NCI-H2171 treated with DMSO at 0.1 percent for 48 hours (cell line): ENCODE results near the gene PIMREG.

Experiments
- DNase-seq: peaks from one replicate; lab custom pipeline; 2025; lab: John Stamatoyannopoulos, UW

Gene PIMREG

DNA sequence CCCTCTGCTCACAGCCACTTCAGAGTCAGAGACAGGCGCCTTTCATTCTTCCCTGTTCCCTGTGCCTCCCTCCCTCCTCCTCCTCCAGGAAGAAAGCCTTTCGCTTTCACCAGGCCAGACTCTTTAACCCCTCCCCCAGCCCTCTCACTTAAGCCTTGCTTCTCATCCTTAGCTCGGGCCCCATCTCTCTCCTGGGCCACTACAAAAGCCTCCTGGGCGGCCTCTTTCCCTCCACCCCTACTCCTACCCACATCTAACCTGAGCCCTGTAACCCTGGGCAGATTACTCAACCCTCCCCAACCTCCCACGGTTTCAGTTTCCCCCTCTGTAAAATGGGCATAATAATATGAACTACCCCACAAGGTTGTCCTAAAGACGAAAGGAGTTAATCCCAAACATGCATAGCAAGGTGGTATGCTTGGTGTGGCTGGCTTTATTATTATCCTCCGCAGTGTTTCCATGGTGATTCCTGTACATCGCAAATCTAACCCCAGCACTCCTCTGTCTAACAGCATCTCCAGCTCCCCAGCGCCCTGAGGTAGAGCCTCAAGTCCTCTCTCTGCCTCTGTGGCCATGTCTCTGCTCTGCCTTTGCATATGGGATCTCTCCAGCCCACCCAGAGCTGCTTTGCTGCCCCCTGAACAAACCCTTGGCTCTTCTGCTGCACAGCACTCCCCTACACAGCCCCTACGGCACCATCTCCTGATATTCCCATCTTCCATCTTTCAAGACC lies 17.7 kb downstream of the PIMREG start:
- DNase-seq = no peak

GRCh38 chr17:6462692-6463091 lies 18.4 kb downstream of the PIMREG start:
- no peak for DNase-seq

- DNase-seq = no peak
Observed at GRCh38 chr17:6463616-6464445, 19.6 kb downstream of the PIMREG start.

- no peak for DNase-seq
Observed at GRCh38 chr17:6464446-6465041, 20.3 kb downstream of the PIMREG start.

DNA sequence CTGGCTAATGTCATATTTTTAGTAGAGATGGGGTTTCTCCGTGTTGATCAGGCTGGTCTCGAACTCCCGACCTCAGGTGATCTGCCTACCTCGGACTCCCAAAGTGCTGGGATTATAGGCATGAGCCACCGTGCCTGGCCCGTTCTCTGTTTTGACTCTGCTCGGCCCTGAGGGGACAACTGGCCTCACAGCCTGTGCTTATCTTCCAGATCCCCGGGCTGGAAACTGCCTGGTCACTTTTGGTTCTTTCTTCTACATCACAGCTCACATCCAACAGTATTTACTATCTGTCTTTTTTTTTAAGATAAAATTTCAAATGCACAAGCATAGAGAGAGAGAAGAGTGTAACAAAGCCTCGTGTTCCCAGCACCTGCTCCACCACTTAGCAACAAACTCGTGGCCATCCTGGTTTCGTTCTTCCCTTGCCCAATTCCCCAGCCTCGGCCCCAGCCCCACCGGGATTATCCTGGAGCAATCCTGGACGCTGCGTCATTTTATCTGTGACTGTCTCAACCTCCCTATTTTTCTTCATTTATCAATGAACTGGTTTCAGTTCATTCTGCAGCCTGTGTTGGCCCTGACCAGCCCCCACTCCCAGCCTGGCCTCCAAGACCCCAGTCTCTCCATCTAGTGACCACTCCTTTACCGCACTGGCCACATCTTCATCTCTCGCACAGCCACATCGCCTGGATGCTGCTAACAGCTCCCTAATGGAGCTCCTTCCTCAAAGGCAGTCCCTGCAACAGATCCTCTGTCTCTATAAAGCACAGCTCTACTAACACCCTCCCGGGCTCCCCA lies 21.1 kb downstream of the PIMREG start:
- no peak for DNase-seq

GRCh38 chr17:6467567-6467966 lies 23.3 kb downstream of the PIMREG start:
- no peak for DNase-seq

- DNase-seq = no peak
Observed at GRCh38 chr17:6468051-6468790, 24.0 kb downstream of the PIMREG start.

DNA sequence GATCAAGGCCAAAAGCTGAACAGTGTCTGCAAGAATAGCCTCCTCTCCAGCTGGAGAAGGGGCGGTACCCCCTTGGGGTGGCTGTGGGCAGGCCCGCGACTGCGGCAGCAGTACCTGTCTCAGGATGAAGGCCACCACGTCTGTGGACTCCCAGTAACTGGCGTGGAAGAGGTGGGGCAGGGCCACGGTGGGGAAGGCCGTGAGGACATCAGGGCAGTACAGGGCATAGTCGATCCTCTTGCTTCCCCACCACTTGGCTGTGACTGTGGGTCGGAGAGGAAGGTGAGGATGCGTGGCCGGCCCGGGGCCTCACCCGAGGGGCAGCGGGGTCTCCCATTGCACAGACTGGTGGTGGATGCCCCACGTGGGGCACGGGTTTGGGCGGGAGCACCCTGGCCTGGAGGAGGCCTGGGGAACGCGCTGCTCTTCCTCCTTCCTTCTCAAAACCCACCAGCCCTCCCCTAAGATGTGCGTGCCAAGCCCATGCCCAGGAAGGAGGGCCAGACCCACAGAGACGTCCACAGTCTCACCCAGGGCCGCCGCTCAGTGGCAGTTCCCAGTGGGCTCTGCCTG lies 26.0 kb downstream of the PIMREG start:
- DNase-seq = no peak

DNA sequence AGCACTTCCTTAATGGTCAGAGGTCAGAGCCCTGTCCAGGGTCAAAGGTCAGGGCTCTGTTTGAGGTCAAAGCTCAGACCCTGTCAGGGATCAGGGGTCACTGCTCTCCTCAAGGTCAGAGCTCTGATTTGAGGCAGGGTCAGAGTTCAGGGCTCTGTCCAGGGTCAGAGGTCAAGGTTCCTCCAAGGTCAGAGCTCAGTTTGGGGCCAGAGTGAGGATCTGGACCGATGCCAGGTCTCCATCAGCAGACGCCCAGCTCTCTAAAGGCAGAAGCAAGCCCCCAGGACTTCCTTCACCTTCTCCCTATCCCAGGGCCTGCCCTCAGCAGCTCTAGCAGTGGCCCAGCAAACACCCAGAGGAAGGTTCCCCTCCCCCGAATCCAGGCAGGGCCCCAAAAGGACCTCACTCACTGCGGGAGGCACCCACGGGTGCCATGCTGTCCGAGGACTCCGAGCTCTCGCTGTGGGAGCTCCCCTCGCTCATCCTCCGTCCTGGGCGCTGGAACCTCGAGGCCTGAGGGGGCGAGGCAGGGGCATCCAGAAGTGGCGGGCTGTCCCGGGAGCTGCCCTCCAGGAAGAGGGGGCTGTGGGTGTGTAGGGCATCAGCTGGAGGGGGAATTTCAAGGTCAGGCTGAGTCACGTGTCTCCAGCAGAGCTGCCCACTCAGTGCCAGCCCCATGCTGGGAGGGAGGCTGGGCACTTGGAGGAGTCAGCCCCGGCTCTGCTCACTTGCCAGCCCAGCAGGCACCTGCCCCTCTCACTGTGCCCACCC lies 26.7 kb downstream of the PIMREG start:
- DNase-seq = no peak

DNA sequence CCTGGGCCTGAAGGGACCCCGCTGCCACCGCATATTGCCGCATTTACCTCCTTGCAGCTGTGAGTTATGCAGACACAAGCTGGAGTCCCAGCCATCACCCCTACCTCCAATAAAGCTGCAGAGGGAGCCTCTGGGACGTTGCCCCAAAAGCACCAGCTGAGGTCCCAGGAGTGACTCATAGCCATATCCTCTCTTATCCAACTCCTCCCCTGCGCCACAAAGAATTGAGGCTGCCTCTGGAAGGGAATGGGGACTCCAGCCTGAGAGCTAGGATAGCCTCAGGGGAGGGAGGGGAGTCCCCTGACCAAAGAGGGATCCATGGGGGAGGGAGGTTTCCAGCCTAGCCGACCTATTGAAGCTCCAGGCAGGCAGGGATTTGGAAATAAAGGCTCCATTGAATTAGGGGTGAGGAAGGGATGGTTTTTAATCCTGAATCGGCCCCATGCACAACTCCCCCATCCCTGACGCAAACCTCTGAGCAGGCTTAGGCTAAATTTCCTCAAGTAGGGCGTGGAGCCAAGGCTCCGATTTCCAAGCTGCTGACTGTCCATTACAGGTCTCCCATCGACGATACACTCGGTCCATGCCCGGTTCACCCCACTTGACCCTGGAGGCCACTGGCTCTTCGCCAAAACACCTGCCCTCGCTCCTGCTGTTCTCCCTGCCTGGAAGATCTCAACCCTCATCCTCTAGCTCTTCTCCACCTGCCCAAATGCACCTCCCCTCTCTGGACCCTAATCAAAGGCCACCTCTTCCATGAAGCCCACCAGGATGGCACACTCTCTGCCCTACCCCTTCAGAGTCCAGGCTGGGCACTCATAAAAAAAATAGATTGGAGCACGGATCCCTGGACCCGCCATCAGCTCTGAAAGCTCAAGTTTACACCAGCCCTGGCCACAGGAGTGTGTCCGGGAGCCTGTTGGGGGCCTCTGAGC lies 27.5 kb downstream of the PIMREG start:
- DNase-seq = no peak

- no peak for DNase-seq
Observed at GRCh38 chr17:6472517-6472916, 28.3 kb downstream of the PIMREG start.

- DNase-seq = peak; percentile 35
Observed at GRCh38 chr17:6473128-6473767, 29.0 kb downstream of the PIMREG start.

DNA sequence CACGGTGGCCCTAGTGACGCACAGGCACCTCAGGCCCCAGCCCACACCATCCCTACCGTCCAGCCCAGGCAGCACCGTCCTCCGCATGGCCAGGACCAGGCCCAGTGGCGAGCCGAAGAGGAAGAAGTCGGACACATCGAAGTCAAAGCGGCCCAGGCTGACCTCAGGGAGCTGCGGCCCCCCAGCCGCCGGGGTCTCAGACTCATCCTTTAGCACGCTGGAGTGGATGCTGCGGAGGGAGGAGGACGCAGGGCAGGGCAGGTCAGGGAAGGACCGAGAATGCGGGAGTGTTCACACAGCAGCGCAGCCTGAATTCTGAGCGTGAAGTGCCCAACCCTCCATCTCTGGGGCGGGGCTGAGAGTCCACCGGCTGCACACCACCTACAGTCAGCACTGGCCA lies 30.1 kb downstream of the PIMREG start:
- DNase-seq = no peak

DNA sequence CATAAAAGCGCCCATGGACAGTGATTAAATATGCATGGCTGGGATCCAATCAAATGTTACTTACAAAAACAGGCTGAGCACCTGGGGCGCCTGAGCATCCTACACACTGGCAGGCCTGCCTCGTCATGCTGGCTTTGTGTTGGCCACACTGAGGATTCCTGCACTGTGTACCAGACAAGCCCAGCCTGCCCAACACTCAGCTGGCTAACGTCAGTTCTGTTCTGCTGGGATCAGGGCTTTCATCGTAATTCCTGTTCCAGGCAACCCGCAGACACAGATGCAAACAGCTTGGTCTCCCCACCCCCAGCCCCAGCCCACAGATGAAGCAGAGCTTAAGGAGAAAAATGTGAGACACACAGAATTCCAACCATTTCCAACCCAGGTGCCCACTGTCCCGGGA lies 30.7 kb downstream of the PIMREG start:
- DNase-seq = no peak

DNA sequence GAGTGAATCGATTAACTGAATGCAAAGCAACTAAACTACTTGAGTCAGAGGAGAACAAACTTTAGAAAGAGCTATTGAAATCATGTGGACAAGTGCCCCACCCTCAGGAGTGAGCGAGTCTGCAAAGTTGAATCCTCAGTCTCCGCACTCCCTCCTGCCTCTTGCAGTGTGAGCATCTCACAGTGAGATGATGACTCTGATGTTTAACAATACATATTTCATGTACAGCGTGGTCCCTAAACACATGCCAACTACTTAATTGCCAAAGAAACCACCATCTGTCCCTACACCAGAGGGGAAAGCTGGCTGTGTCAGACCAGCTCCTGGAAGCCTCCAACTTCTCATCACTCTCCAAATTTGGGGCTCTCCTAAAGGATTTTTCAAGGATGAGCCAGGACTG lies 31.2 kb downstream of the PIMREG start:
- peak; percentile 51 for DNase-seq

GRCh38 chr17:6476076-6476809 lies 32.0 kb downstream of the PIMREG start:
- no peak for DNase-seq

GRCh38 chr17:6476810-6477179 lies 32.5 kb downstream of the PIMREG start:
- no peak for DNase-seq

- no peak for DNase-seq
Observed at GRCh38 chr17:6477831-6478383, 33.7 kb downstream of the PIMREG start.
